ENCODE results near the gene OCA2. TPM values are rescaled to one million over a fixed set of nuclear protein-coding genes. Genes with fewer than 3 reads are reported as not detected.

The OCA2 gene
- total and polyA plus RNA-seq, 2 of the 4 experiments (the other 2 are of a cell fraction), result under 0.01 to 0.03 TPM

DNA sequence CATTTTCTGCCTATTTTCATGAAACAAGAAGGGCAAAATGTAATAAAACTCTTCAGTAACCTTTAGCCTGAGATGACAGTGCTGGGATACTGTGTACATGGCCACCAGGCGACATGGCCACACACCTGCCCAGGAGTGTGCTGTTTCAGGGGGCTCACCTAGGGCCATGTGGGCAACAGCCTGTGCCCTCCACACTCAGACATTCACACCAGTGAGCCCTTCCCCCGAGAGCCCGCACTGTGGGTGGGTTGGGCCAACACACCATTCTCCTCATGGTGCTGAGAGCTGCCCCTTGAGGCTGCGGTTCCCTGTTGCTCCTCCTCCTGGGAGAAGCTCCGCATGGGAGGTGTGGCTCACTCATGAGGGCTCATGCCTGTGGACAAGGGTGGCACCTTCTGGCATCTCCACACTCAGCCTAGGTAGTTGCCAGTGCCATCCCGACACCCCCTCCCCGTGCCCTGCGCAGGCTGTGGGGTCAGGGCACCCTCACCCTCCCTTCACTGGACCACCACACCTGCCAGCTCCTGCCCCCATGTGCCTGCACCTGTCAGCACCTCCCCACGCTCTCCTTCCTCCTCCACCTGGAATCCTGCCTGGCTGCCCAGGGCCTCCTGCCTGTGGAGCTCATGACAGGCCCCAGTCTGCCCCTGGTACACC, 19.7 kb downstream of the OCA2 start:
- CTCF ChIA-PET, result no interaction called here

More for the DNA sequence above, 19.7 kb downstream of the OCA2 start:
- Histone ChIP-seq H3K14ac (replicated peaks; ENCODE audit: low read depth, low read length) (no peak overlapping the region), H4K8ac (ENCODE audit: low read depth in 2 of 2, low read length in 2 of 2) (no peak overlapping the region), H3K56ac (ENCODE audit: extremely low read depth, insufficient read depth, low read length) (no peak overlapping the region), H3K9me3 (ENCODE audit: control insufficient read depth, insufficient read depth, low read length) (no peaks in the 10 kb centered on the region), H4K20me1 (ENCODE audit: insufficient read depth, low read length) (no peaks in the 10 kb centered on the region), H3K4me3 (ENCODE audit: insufficient read depth, low read depth, low read length) (no peak overlapping the region), H3K4me2 (ENCODE audit: low read depth, low read length) (no peak overlapping the region), H2BK5ac (ENCODE audit: low read depth, low read length, poor library complexity, severe bottlenecking) (no peak overlapping the region), H4K91ac (ENCODE audit: insufficient read depth, low read depth, low read length) (no peak overlapping the region), H3K23ac (ENCODE audit: low read depth, low read length) (no peak overlapping the region), H3K79me1 (ENCODE audit: low read depth in 1 of 2, low read length in 2 of 2) (no peaks in the 10 kb centered on the region), H2AK5ac (ENCODE audit: low read depth, low read length) (no peak overlapping the region), H2AFZ (replicated peaks; ENCODE audit: low read length, poor library complexity) (no peak overlapping the region), H3K18ac (ENCODE audit: low read depth, low read length) (no peak overlapping the region), H2BK120ac (ENCODE audit: low read depth, low read length) (no peak overlapping the region), H3K36me3 (ENCODE audit: control insufficient read depth, insufficient read depth, low read length) (no peaks in the 10 kb centered on the region), H4K5ac (ENCODE audit: low read depth, low read length) (no peak overlapping the region), H2AK9ac (replicated peaks; ENCODE audit: low read depth, low read length, poor library complexity) (no peak overlapping the region), H3K9me1 (ENCODE audit: insufficient read depth, low read length) (no peaks in the 10 kb centered on the region), H3K27me3 (ENCODE audit: control insufficient read depth, insufficient read depth, low read length) (no peaks in the 10 kb centered on the region), H3K9ac (ENCODE audit: low read depth, low read length) (no peak overlapping the region), H2BK20ac (ENCODE audit: low read depth, low read length) (no peak overlapping the region), H3K4me1 (ENCODE audit: control insufficient read depth, insufficient read depth, low read length) (no peaks in the 10 kb centered on the region), H3K4ac (ENCODE audit: low read depth, low read length) (no peak overlapping the region), H3K27ac (ENCODE audit: insufficient read depth, low read length) (no peak overlapping the region), H2BK15ac (ENCODE audit: low read depth, low read length) (no peak overlapping the region)
- ATAC-seq (ENCODE audit: low read depth), result no peak
- 40% methylated on average over 2 of the region's 9 CpGs; no CpG with 5 or more reads in 1 of the 2 experiments for WGBS, 2 experiments (ENCODE audit: extremely low coverage in 2 of 2, insufficient read length in 1 of 2)
- BruUV-seq (replicated peaks), result no TSS peak
- in situ Hi-C loops (cut with MboI; ENCODE audit: low sequenced_read_pairs), result no loop called here
- no peak for DNase-seq
- TF ChIP-seq MXI1 (IDR thresholded peaks at IDR 0.05; ENCODE audit: borderline replicate concordance, low read depth, low read length) (no peak), RFX5 (IDR thresholded peaks at IDR 0.05; ENCODE audit: low read depth, low read length) (no peak), SMC3 (IDR thresholded peaks at IDR 0.05; ENCODE audit: low read depth, low read length) (no peak), MAZ (IDR thresholded peaks at IDR 0.05; ENCODE audit: borderline replicate concordance, low read depth, low read length) (no peak), POLR2A (IDR thresholded peaks at IDR 0.05; ENCODE audit: low read depth, low read length) (no peak), MAFK (IDR thresholded peaks at IDR 0.05; ENCODE audit: low read depth, low read length) (no peak), CEBPB (IDR thresholded peaks at IDR 0.05; ENCODE audit: low read depth, low read length) (no peak), RAD21 (IDR thresholded peaks at IDR 0.05; ENCODE audit: low read length) (no peak), CHD1 (IDR thresholded peaks at IDR 0.05; ENCODE audit: low read depth, low read length) (no peak), FOS (IDR thresholded peaks at IDR 0.05; ENCODE audit: low read depth, low read length) (no peak), BHLHE40 (IDR thresholded peaks at IDR 0.05; ENCODE audit: low read depth, low read length) (no peak), NFE2L2 (IDR thresholded peaks at IDR 0.05; ENCODE audit: low read depth, low read length) (no peak), RCOR1 (IDR thresholded peaks at IDR 0.05; ENCODE audit: insufficient replicate concordance, low read length) (no peak)
- TF ChIP-seq, protein P1, sequence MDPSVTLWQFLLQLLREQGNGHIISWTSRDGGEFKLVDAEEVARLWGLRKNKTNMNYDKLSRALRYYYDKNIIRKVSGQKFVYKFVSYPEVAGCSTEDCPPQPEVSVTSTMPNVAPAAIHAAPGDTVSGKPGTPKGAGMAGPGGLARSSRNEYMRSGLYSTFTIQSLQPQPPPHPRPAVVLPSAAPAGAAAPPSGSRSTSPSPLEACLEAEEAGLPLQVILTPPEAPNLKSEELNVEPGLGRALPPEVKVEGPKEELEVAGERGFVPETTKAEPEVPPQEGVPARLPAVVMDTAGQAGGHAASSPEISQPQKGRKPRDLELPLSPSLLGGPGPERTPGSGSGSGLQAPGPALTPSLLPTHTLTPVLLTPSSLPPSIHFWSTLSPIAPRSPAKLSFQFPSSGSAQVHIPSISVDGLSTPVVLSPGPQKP (IDR thresholded peaks at IDR 0.05; ENCODE audit: borderline replicate concordance, low read depth, low read length), result no peak
- TF ChIP-seq, protein P2, sequence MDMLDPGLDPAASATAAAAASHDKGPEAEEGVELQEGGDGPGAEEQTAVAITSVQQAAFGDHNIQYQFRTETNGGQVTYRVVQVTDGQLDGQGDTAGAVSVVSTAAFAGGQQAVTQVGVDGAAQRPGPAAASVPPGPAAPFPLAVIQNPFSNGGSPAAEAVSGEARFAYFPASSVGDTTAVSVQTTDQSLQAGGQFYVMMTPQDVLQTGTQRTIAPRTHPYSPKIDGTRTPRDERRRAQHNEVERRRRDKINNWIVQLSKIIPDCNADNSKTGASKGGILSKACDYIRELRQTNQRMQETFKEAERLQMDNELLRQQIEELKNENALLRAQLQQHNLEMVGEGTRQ (IDR thresholded peaks at IDR 0.05; ENCODE audit: low read depth, low read length), result no peak
- TF ChIP-seq, protein P3, sequence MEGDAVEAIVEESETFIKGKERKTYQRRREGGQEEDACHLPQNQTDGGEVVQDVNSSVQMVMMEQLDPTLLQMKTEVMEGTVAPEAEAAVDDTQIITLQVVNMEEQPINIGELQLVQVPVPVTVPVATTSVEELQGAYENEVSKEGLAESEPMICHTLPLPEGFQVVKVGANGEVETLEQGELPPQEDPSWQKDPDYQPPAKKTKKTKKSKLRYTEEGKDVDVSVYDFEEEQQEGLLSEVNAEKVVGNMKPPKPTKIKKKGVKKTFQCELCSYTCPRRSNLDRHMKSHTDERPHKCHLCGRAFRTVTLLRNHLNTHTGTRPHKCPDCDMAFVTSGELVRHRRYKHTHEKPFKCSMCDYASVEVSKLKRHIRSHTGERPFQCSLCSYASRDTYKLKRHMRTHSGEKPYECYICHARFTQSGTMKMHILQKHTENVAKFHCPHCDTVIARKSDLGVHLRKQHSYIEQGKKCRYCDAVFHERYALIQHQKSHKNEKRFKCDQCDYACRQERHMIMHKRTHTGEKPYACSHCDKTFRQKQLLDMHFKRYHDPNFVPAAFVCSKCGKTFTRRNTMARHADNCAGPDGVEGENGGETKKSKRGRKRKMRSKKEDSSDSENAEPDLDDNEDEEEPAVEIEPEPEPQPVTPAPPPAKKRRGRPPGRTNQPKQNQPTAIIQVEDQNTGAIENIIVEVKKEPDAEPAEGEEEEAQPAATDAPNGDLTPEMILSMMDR (conservative IDR thresholded peaks at IDR 0.05; ENCODE audit: low read depth, low read length), result no peak
- POLR2A ChIA-PET (ENCODE audit: unreplicated experiment), result no interaction called here
- intact Hi-C loops (cut with micrococcal nuclease), result no loop called here
- dilution Hi-C loops (cut with HindIII; ENCODE audit: low sequenced_read_pairs, unreplicated experiment), result no loop called here

All from IMR-90 (cell line).